GM19238 (cell line): ENCODE results near the gene ABTB1.
"Not testable (repeated sequence)": the region's sequence is repeated elsewhere in the genome, so short reads cannot be mapped to it uniquely, and the experiment has no call there.

Experiments used
- DNase-seq: peaks from one replicate; pipeline ENCODE4 v3.0.0; 2011; ENCODE audit warnings: low spot score; ENCODE audit not compliant: insufficient read length

ABTB1 gene

GRCh38 chr3:127702151-127702578 lies 29.4 kb downstream of the ABTB1 start:
- no peak for DNase-seq

DNA sequence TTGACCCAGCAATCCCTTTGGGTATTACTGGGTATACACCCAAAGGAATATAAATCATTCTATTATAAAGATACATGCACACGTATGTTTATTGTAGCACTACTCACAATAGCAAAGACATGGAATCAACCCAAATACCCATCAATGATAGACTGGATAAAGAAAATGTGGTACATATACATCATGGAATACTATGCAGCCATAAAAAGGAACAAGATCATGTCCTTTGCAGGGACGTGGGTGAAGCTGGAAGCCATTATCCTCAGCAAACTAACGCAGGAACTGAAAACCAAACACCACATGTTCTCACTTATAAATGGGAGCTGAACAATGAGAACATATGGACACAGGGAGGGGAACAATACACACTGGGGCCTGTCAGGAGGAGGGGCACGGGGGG lies 32.1 kb downstream of the ABTB1 start:
- not testable (repeated sequence) for DNase-seq

- no peak for DNase-seq
These were observed 33.6 kb downstream of the ABTB1 start for GRCh38 chr3:127706312-127706711.

DNA sequence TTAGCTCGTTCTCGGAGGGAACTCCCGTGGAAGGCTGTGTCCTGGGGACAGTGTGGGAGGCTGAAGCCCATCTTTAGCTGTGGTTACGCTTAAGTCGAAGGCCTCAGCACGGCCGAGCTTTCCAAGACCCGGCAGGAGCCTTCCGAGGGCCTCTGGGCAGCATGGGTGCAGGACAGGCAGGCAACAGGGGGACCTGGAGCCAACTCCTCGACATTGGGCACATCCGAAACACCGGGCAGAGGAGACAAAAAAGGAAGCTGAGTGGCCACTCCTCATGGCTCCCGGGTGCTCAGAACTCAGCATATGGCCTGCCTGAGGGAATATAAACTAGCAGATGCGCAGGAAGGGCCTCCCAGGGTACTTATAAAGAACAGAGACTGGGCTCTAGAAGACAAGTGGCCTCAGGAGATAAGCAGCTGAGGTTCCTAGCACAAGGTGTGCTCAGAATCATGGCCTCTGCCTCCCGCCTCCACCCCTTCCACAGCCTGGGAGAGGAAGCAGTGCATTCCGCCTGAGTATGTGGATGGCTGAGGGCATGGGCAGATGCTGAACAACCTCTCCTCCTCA lies 34.1 kb downstream of the ABTB1 start:
- no peak for DNase-seq

DNA sequence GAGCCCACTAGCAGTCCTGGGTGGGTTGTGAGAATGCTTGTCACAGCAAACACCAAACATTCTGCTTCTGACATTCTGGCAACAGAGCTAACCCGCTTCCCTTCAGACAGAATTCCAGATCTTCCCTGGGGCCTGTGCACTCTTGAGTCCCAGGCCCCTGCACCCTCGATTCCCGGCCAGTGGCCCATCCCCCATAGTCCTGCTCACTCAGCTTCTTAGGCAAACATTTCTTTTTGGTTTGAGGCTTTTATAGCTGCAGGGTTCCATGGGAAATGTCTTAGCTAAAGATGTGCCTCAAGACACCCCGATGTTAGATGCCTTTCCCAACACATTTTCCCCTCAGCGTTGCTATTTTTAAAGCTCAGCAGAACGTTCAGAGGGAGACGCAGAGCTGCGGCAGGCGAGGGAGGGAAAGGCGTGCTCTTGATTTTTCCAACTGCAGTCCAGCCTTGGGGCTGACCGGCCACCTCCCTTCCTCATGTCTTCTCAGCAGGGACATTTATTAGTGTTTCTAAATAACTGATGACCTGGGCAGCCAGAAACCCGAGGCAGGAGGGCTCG lies 35.2 kb downstream of the ABTB1 start:
- no peak for DNase-seq

GRCh38 chr3:127708837-127709236 lies 36.1 kb downstream of the ABTB1 start:
- no peak for DNase-seq

DNA sequence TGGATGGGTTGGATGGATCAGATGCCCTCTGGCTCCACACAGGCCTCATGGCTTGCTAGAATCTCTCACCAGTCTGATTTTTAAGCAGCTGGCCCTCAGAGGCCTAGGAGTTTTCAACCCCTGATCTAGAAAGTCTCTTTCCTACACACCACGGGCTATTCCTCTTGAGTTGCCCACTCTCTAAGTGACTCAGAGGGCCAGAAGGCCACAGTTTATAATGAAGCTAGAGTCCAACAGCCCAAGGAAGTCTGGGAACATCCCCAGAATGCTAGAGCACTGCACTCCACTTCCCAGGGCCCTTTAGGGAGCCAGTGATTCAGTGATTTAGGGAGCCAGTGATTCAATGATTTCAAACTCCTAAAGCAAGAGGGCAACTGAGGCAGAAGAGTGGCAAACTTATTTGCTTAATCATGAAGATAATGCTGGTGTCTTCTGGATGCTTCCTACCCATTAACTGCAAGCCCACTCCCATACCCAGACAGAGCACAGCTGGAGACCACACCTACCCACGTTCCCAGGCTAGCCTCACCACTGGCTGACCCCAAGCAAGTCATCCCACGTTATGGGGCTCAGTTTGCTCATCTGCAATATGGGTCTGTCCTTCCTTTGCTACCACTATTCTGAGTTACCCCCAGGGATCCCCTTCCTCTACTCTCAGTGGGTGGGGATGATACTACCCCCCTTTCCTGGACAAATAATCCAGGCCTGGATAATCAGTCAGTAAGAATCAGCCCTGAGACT lies 36.7 kb downstream of the ABTB1 start:
- DNase-seq, result no peak

DNA sequence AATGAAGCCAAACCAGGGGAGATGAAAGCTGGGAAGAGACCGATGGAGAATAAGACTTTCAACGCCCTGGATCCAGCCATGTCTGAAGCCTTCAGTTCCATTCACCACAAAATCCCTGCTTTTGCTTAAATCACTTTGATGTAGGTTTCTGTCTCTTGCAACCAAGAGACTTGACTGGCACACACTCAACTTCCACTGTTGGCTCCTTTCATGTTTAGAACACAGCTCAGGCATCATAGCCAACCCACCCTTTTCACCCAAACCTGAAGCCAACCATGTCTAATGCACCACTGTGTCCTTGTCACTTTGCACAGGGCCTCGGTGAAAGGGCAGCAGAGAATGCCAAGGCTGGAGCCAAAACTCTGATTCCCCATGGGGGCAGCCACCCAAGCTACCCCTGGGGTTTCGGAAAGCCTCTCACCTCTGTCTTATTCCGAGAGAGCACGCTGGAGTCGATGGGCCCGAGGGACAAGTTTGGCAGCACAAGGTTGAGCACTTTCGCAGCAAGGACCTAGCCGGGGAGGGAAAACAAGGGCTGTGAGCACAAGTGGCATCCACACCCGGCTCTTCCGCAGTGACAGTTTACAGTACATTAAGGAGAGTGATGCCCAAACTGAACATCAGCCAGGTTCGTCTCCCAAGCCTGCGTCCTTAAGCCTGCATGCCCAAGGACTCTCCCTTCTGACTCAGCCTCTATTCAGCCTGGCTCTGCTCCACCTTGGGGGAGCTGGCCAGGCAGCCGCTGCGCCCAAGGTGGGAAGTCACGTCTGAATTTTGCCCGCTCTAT lies 37.6 kb downstream of the ABTB1 start:
- no peak for DNase-seq

DNA sequence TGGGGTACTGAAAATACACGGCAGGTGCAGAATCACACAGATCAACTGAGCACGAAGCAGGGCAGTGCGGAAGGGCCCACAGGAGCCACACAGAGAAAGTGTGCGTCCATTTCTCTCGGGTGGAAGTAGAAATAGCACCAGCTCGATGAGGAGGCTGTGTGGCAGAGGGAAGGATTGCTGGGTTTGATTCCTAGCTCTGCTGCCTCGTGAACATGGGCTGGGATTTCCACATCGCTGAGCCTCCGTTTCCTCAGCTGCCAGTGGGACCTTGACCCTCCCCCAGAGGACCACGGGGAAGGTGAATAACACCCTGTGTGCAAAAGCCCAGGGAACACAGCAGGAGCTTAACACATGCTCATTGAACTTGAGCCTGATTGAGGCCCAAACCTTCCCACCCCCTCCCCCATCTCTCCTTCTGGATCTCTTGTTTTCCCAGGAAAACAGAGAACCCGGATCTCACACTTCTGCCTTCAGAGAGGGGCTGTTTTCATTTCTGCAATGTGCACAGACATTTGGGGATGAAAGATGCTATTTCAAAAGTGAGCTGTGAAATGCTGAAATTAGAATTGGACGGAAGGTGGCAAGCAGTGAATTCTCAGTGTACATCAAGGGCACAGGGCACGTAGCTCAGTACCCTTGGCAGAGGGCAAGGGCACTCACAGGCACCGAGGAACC lies 38.4 kb downstream of the ABTB1 start:
- DNase-seq, result no peak

DNA sequence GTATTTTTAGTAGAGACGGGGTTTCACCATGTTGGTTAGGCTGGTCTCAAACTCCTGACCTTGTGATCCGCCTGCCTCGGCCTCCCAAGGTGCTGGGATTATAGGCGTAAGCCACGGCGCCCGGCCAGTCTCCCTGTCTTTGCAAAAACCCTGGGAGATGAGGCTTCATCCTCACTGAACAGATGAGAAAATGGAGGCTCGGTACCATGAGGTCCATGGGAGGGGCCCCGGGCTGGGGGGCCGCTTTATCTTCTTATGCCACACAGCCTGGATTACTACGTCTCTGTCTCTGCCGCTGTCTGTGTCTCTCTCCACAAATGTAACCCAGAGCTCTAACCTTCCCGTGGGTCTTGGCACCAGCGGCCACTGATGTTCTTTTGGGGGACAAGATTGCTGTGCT lies 39.1 kb downstream of the ABTB1 start:
- no peak for DNase-seq

GRCh38 chr3:127712461-127712860 lies 39.7 kb downstream of the ABTB1 start:
- DNase-seq, result no peak

- no peak for DNase-seq
These were observed 40.4 kb downstream of the ABTB1 start for GRCh38 chr3:127712881-127713771.

- DNase-seq, result no peak
These were observed 41.4 kb downstream of the ABTB1 start for GRCh38 chr3:127714125-127714571.

DNA sequence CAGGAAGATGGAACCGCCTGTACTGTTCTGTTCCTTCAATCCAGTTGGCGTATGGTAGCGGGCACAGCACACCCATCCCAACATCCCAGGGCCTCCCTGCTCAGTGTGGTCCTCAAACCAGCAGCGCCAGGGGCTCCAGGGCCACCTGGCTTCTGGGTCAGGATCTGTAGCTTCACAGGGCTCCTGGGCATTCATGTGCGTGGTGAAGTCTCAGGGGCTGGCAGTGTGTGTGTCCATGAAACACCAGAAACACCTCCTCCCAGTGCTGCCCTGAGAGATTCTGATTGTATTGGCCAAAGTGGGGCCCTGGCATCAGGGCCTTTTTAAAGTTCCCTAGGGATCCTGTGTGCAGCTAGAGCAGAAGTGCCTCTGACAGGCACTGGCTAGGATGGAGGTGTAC lies 42.1 kb downstream of the ABTB1 start:
- DNase-seq, result no peak

DNA sequence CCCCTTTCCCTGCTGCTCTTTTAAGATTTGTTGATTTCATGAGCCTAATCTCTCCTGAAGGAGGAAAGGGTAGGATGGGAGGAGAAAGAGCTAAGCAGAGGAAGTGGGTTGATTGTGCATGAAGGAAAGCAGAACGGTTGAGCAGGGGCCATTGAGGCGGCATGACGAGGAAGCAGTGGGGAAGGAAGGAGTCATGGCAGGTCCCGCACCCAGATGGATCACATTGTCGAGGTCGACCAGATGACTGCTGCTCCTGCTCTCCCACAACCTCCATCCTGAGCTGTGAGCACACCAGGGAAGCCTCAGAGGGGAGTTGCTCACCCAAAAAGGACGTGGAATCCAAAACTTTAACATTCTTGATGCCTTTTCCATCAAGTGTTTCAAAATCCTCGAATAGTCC lies 42.8 kb downstream of the ABTB1 start:
- DNase-seq, result no peak

GRCh38 chr3:127716384-127716783 lies 43.6 kb downstream of the ABTB1 start:
- no peak for DNase-seq

GRCh38 chr3:127717357-127718244 lies 44.8 kb downstream of the ABTB1 start:
- DNase-seq, result no peak

DNA sequence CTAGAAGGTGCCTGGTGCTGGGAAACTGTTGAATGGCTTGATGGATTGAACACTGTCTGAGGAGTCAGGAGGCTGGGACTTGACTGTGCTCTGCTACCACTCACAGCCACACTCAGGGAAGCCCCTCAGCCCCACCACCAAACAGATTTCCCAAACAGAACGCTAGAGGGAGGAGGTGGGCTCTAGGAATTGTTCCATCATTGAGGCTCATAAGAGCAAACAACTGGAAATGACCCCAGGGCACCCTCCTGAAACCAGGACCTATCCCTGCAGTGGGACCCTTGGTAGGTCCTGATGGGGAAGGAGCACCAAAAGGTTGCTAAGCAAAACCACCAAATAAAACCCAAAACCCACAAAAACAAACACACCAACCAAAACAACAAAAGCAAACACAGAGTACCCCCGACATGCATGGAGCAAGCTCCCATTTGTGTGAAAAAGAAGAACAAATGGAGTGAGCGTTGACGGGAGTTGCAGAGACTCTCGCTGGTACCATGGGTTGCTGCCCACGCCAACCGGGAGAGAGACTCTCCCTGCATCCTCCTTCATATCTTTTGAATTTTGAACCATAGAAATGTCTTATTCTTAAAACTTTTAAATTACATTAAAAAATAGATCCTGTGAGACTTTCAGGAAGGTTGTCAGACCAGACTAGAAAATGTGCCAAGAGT lies 45.6 kb downstream of the ABTB1 start:
- DNase-seq, result no peak

DNA sequence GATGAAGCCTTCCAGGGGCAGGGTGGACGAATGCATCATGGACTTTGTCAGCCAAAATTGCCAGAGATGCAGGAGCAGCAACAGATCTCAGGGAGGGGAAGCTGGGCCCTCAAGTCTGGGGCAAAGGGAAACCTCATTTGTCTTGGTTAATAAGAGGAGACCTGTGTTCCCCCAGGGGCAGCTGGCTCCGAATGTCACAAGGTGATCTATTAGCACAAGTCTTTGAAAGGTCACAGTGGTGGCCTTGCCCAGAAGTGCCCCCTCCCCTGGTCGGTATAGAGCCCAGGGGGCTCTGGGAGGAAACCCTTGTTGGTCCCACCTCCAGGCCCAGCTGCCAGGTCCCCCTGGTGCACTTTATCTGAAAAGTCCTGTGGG lies 46.2 kb downstream of the ABTB1 start:
- DNase-seq, result no peak
